Measurements from ENCODE around the gene DAZAP1.

DAZAP1 gene

DNA sequence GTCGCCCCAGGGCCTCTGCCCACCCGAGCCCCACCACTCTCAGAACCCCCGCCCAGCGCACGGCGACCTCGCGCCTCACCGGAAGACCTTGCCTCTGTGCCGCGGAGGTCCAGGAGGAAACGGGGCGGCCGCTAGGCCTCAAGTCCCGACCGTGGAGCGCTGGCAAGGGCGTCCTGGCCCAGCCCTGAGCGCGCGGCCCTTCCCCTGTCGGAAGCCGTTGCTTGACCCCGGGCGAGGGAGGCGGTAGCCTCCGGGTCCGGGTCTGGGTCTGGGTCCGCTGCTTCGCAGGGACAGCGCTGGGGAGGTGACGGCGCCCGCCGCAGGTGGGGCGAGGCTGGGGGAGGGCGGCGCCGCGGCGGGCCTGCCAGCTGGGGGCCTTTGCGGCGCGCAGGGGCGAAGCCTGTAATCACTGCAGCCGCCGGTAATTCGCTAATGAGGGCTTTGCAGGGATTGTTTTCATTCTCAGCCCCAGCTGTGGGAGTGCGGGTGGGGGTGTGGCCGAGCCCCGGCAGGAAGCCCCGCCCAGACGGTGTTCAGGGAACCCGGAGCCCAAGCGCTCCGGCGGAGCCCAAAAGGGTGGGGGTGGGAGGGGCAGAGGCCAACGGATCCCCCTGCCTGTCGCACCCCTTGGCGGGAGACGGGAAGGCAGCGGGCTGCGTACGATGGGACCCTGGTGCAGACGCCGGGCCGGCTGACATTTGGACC lies 63.1 kb downstream of the DAZAP1 start:
- TF ChIP-seq, protein P1, sequence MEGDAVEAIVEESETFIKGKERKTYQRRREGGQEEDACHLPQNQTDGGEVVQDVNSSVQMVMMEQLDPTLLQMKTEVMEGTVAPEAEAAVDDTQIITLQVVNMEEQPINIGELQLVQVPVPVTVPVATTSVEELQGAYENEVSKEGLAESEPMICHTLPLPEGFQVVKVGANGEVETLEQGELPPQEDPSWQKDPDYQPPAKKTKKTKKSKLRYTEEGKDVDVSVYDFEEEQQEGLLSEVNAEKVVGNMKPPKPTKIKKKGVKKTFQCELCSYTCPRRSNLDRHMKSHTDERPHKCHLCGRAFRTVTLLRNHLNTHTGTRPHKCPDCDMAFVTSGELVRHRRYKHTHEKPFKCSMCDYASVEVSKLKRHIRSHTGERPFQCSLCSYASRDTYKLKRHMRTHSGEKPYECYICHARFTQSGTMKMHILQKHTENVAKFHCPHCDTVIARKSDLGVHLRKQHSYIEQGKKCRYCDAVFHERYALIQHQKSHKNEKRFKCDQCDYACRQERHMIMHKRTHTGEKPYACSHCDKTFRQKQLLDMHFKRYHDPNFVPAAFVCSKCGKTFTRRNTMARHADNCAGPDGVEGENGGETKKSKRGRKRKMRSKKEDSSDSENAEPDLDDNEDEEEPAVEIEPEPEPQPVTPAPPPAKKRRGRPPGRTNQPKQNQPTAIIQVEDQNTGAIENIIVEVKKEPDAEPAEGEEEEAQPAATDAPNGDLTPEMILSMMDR (IDR thresholded peaks at IDR 0.05; ENCODE audit: low read depth, low read length): no peak
- H3K27me3 ChIP-seq: no peaks in the 10 kb centered on the region
- H3K4me1 ChIP-seq: peaks cover 14% of the 10 kb centered on the region
- no peak for DNase-seq
- H3K36me3 ChIP-seq: peaks cover 11% of the 10 kb centered on the region
- no peaks in the 10 kb centered on the region for H3K9me3 ChIP-seq
- no peak overlapping the region for H3K4me3 ChIP-seq (ENCODE audit: low read depth, low read length)

- H3K4me3 ChIP-seq (ENCODE audit: low read depth, low read length): no peak overlapping the region
- no peak for DNase-seq
- H3K36me3 ChIP-seq: peaks cover 8% of the 10 kb centered on the region
- H3K27me3 ChIP-seq: no peaks in the 10 kb centered on the region
- TF ChIP-seq, protein P1 (IDR thresholded peaks at IDR 0.05; ENCODE audit: low read depth, low read length): no peak
- peaks cover 14% of the 10 kb centered on the region for H3K4me1 ChIP-seq
- no peaks in the 10 kb centered on the region for H3K9me3 ChIP-seq
Observed at GRCh38 chr19:1471010-1471514, 63.7 kb downstream of the DAZAP1 start.

GRCh38 chr19:1471515-1472160 lies 64.3 kb downstream of the DAZAP1 start:
- TF ChIP-seq, protein P1 (IDR thresholded peaks at IDR 0.05; ENCODE audit: low read depth, low read length): peak; percentile 20; the same call in 1 of the 2 replicates
- Histone ChIP-seq H3K9me3 (no peaks in the 10 kb centered on the region), H3K4me1 (peaks cover 14% of the 10 kb centered on the region), H3K27me3 (no peaks in the 10 kb centered on the region), H3K36me3 (peaks cover 8% of the 10 kb centered on the region), H3K4me3 (ENCODE audit: low read depth, low read length) (no peak overlapping the region)
- no peak for DNase-seq

DNA sequence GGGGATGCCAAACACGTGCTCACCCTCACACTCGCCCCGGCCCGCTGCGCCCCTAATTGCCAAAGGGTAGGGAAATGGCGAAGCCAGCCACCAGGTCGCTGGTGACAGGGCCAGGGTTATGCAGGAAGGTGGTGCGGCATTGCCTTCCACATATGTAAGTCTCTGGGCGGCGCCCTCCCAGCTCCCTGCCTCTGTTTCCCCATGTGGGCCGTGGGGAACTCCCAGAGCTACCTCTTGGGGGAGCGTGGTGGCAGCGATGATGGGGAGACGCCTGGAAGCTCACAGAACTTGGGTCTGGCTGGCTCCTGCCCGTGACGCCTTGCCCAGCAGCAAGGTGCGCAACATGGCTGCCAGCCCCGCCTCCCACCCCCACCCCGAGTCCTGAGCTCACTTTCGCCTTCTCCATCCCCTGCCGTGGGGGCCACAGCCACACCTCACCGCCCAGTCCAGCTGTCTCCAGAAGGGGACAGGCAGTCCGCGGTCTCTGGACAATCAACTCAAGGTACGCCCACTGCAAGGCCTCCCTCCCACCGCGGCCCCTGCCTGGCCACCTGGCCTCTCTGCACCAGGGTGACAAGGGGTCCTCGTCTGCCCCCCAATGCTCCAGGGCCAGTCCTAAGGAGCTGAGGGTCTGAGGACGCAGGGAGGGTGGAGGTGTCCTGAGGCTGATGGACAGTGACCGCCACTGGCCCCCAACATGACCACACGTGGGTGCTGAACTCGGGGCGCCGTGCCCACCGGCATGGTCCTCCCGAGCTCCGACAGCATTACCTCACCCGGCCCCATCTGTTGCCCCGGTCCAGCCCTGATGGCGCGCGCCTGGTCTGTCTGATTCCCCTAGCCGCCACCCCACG lies 65.1 kb downstream of the DAZAP1 start:
- DNase-seq: no peak
- no peaks in the 10 kb centered on the region for H3K9me3 ChIP-seq
- H3K4me3 ChIP-seq (ENCODE audit: low read depth, low read length): no peak overlapping the region
- peaks cover 14% of the 10 kb centered on the region for H3K4me1 ChIP-seq
- H3K36me3 ChIP-seq: peaks cover 8% of the 10 kb centered on the region
- no peaks in the 10 kb centered on the region for H3K27me3 ChIP-seq
- TF ChIP-seq, protein P1 (IDR thresholded peaks at IDR 0.05; ENCODE audit: low read depth, low read length): no peak

DNA sequence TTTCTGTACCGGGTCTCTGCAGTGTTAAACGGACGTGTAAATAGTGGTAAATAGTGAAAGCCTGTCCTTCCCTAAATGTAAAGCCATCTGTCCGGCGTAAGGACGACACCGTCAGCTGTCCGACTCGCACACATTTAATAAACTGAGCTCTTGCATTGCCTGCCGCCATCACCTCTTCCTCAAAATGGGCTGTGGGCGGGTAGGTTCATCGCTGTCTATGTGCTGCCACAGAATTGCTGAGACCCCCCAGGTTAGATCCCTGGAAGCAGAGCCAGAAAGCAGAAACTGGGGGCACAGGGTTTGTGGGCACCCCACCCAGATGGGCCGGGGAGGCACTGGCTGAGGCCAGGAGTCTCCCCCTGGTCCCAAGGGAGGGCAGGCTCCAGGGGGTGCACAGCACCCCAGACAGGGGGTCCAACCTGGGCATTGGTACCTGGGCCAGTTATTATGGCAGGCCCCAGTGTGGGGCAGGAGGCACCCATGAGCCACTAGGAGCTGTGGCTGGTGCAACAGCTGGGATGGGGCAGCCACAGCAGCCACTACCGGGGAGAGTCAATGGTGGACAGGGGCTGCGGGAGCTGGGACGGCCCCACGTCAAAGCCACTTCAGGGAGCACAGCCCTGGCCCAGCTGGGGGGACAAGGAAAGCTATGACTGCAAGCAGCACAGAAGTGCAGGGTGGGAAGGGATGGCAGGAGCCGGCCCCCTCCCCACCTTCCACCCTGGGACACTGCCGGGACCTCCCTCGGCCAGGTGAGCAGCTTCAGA lies 65.9 kb downstream of the DAZAP1 start:
- Histone ChIP-seq H3K27me3 (no peaks in the 10 kb centered on the region), H3K36me3 (peaks cover 8% of the 10 kb centered on the region), H3K4me3 (ENCODE audit: low read depth, low read length) (no peak overlapping the region), H3K9me3 (no peaks in the 10 kb centered on the region), H3K4me1 (peaks cover 14% of the 10 kb centered on the region)
- TF ChIP-seq, protein P1 (IDR thresholded peaks at IDR 0.05; ENCODE audit: low read depth, low read length): no peak
- no peak for DNase-seq

All from BE2C (cell line).